HEK293 (cell line): ENCODE measurements around the gene UTP14C.
"Not testable (repeated sequence)": the region's sequence is repeated elsewhere in the genome, so short reads cannot be mapped to it uniquely, and the experiment has no call there.

ENCODE experiments used
- CTCF ChIA-PET: fragments of 350-600 bp; formaldehyde crosslinking; extraction: SDS; loops from one replicate; lab custom pipeline; 2021; ENCODE audit warnings: antibody characterized with exemption; lab: Yijun Ruan, JAX
- POLR2A ChIA-PET: fragments of 300-600 bp; formaldehyde crosslinking; extraction: SDS; loops from one replicate; lab custom pipeline; 2020; ENCODE audit warnings: antibody characterized with exemption, inconsistent platforms; lab: Yijun Ruan, JAX
- H3K27ac ChIP-seq: fragments of 200-500 bp; sonication (Bioruptor generic); 2 replicates; pipeline ENCODE4 v1.5.1; 2014; ENCODE audit warnings: low read depth, low read length, control low read depth, inconsistent platforms; ENCODE audit errors: extremely low read depth
- H3K36me3 ChIP-seq, 2 experiments: fragments of 200-500 bp in 1 of 2; sonication (Bioruptor generic) in 1 of 2; 1 replicate in 1 of 2; 2 replicates in 1 of 2; pipeline ENCODE4 v1.5.1; 2014 to 2017; ENCODE audit warnings: inconsistent platforms in 2 of 2, low read length in 2 of 2; ENCODE audit not compliant: control insufficient read depth in 2 of 2, insufficient read depth in 1 of 2
- H3K4me1 ChIP-seq: fragments of 200-500 bp; sonication (Bioruptor generic); 2 replicates; pipeline ENCODE4 v1.5.1; 2014; ENCODE audit warnings: mild to moderate bottlenecking, low read length, inconsistent platforms; ENCODE audit not compliant: control insufficient read depth, insufficient read depth
- H3K4me3 ChIP-seq: 2 replicates; pipeline ENCODE4 v1.5.1; 2011; ENCODE audit warnings: low read depth, mild to moderate bottlenecking, control low read depth, low read length, moderate library complexity
- H3K9me3 ChIP-seq: fragments of 200-500 bp; sonication (Bioruptor generic); 2 replicates; pipeline ENCODE4 v1.5.1; 2014; ENCODE audit warnings: low read depth, low read length, inconsistent platforms; ENCODE audit not compliant: control insufficient read depth, insufficient read depth
- GFI1B ChIP-seq: fragments of 450-650 bp; formaldehyde crosslinking; IDR thresholded peaks from 2 replicates; pipeline ENCODE4 v1.5.1; 2016; ENCODE audit warnings: missing biosample characterization, missing genetic modification characterization
- GLIS1 ChIP-seq: fragments of 450-650 bp; formaldehyde crosslinking; IDR thresholded peaks from 2 replicates; pipeline ENCODE4 v1.5.1; 2016; ENCODE audit warnings: missing biosample characterization, missing genetic modification characterization
- INSM2 ChIP-seq: fragments of 450-650 bp; formaldehyde crosslinking; IDR thresholded peaks from 2 replicates; pipeline ENCODE4 v1.5.1; 2016; ENCODE audit warnings: missing biosample characterization, missing genetic modification characterization
- OVOL3 ChIP-seq: fragments of 450-650 bp; formaldehyde crosslinking; IDR thresholded peaks from 2 replicates; pipeline ENCODE4 v1.5.1; 2016; ENCODE audit warnings: missing biosample characterization, missing genetic modification characterization
- PRDM6 ChIP-seq: fragments of 450-650 bp; formaldehyde crosslinking; IDR thresholded peaks from 2 replicates; pipeline ENCODE4 v1.5.1; 2017; ENCODE audit warnings: missing biosample characterization, missing genetic modification characterization
- REST ChIP-seq: fragments of 450-650 bp; formaldehyde crosslinking; IDR thresholded peaks from 2 replicates; pipeline ENCODE4 v1.5.1; 2016; ENCODE audit warnings: missing biosample characterization, missing genetic modification characterization
- ZBTB8A ChIP-seq: fragments of 450-650 bp; formaldehyde crosslinking; IDR thresholded peaks from 2 replicates; pipeline ENCODE4 v1.5.1; 2016; ENCODE audit warnings: missing biosample characterization, missing genetic modification characterization
- ZFP3 ChIP-seq: fragments of 450-650 bp; formaldehyde crosslinking; IDR thresholded peaks from 2 replicates; pipeline ENCODE4 v1.5.1; 2016; ENCODE audit warnings: low read depth, missing biosample characterization, missing genetic modification characterization
- ZIC2 ChIP-seq: fragments of 450-650 bp; formaldehyde crosslinking; IDR thresholded peaks from 2 replicates; pipeline ENCODE4 v1.5.1; 2016; ENCODE audit warnings: missing biosample characterization, missing genetic modification characterization
- ZNF121 ChIP-seq: fragments of 450-650 bp; formaldehyde crosslinking; IDR thresholded peaks from 2 replicates; pipeline ENCODE4 v1.5.1; 2016; ENCODE audit warnings: missing biosample characterization, missing genetic modification characterization
- ZNF248 ChIP-seq: fragments of 450-650 bp; formaldehyde crosslinking; IDR thresholded peaks from 2 replicates; pipeline ENCODE4 v1.5.1; 2017; ENCODE audit warnings: missing biosample characterization, missing genetic modification characterization
- ZNF501 ChIP-seq: fragments of 450-650 bp; formaldehyde crosslinking; IDR thresholded peaks from 2 replicates; pipeline ENCODE4 v1.5.1; 2016; ENCODE audit warnings: missing biosample characterization, missing genetic modification characterization
- ZNF529 ChIP-seq: fragments of 450-650 bp; formaldehyde crosslinking; IDR thresholded peaks from 2 replicates; pipeline ENCODE4 v1.5.1; 2017; ENCODE audit warnings: missing genetic modification characterization, missing biosample characterization; ENCODE audit not compliant: insufficient replicate concordance
- ZNF530 ChIP-seq: fragments of 450-650 bp; formaldehyde crosslinking; IDR thresholded peaks from 2 replicates; pipeline ENCODE4 v1.5.1; 2016; ENCODE audit warnings: low read depth, missing biosample characterization, missing genetic modification characterization
- ZNF585B ChIP-seq: fragments of 450-650 bp; formaldehyde crosslinking; IDR thresholded peaks from 2 replicates; pipeline ENCODE4 v1.5.1; 2016; ENCODE audit warnings: missing biosample characterization, missing genetic modification characterization
- ZNF621 ChIP-seq: fragments of 450-650 bp; formaldehyde crosslinking; IDR thresholded peaks from 2 replicates; pipeline ENCODE4 v1.5.1; 2017; ENCODE audit warnings: missing biosample characterization, missing genetic modification characterization
- ZNF701 ChIP-seq: fragments of 450-650 bp; formaldehyde crosslinking; IDR thresholded peaks from 2 replicates; pipeline ENCODE4 v1.5.1; 2016; ENCODE audit warnings: missing biosample characterization, missing genetic modification characterization
- ZNF747 ChIP-seq: fragments of 450-650 bp; formaldehyde crosslinking; IDR thresholded peaks from 2 replicates; pipeline ENCODE4 v1.5.1; 2016; ENCODE audit warnings: missing biosample characterization, missing genetic modification characterization
- ZSCAN18 ChIP-seq: fragments of 450-650 bp; formaldehyde crosslinking; IDR thresholded peaks from 2 replicates; pipeline ENCODE4 v1.5.1; 2016; ENCODE audit warnings: missing biosample characterization, missing genetic modification characterization

Gene UTP14C

GRCh38 chr13:51984904-51985303 is 39.6 kb upstream of the UTP14C start:
- H3K4me3 ChIP-seq, H3K9me3 ChIP-seq, H3K36me3 ChIP-seq, H3K4me1 ChIP-seq, CTCF ChIA-PET, POLR2A ChIA-PET, H3K27ac ChIP-seq: not testable (repeated sequence)
- TF ChIP-seq ZNF529 (tag by site-specific recombination), result peak; percentile 68

GRCh38 chr13:51988988-51989618 is 35.4 kb upstream of the UTP14C start:
- no peaks in the 10 kb centered on the region for H3K36me3 ChIP-seq
- CTCF ChIA-PET, result no interaction called here
- H3K9me3 ChIP-seq, result no peaks in the 10 kb centered on the region
- no peak overlapping the region for H3K4me3 ChIP-seq
- TF ChIP-seq GLIS1 (tag by site-specific recombination), result no peak
- TF ChIP-seq ZNF530 (tag by site-specific recombination), result no peak
- TF ChIP-seq ZSCAN18 (tag by site-specific recombination), result no peak
- TF ChIP-seq ZNF701 (tag by site-specific recombination), result no peak
- no peak for TF ChIP-seq REST (tag by site-specific recombination)
- no peak for TF ChIP-seq ZNF501 (tag by site-specific recombination)
- no peak for TF ChIP-seq ZNF747 (tag by site-specific recombination)
- no peak for TF ChIP-seq ZNF121 (tag by site-specific recombination)
- no peak for TF ChIP-seq PRDM6 (tag by site-specific recombination)
- TF ChIP-seq ZFP3, result no peak
- TF ChIP-seq ZBTB8A (tag by site-specific recombination), result no peak
- no peak for TF ChIP-seq GFI1B (tag by site-specific recombination)
- no peak for TF ChIP-seq ZNF248
- TF ChIP-seq ZNF621, result no peak
- TF ChIP-seq INSM2, result no peak
- no peak for TF ChIP-seq OVOL3 (tag by site-specific recombination)
- no peak for TF ChIP-seq ZIC2 (tag by site-specific recombination)
- no peak for TF ChIP-seq ZNF585B (tag by site-specific recombination)
- H3K4me1 ChIP-seq, result no peaks in the 10 kb centered on the region
- POLR2A ChIA-PET, result no interaction called here
- H3K27ac ChIP-seq, result no peak overlapping the region
